ENCODE measurements around the gene WDR17. TPM values are rescaled to one million over a fixed set of nuclear protein-coding genes. Genes with fewer than 3 reads are reported as not detected.

WDR17 gene
- total RNA-seq, 4 donors from 2014 or later: 5.7 to 19.6 (median 10.2) TPM

DNA sequence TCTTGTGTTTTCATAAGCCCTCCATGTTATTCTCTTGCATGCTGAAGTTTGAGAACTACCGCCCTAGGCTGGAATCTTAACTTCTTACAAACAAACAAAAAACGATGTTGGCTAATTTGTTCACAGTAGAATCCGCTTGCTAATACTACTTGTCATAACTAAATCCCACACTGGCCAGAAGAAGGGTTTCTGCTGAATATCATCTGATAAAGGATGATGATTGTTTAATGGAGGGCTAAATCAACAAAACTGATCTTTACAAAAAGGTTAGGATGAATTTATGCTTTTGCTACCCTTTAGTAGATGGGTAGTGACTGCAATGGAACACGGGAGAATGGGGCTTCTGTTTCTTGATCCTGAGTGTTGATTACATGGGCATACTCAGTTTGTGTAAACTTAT is 87.5 kb downstream of the WDR17 start:
- no peaks in the 10 kb centered on the region for H3K4me1 ChIP-seq
- TF ChIP-seq POLR2A (IDR thresholded peaks at IDR 0.05) (no peak), CTCF (IDR thresholded peaks at IDR 0.05) (no peak), EP300 (IDR thresholded peaks at IDR 0.05) (no peak)
- H3K36me3 ChIP-seq: peaks cover 0 to 3% (median 0%) of the 10 kb centered on the region in 3 donors
- no peak overlapping the region for H3K27ac ChIP-seq
- no peak overlapping the region for H3K4me3 ChIP-seq
- 78 to 84% methylated on average over 4 of the region's 4 CpGs for WGBS, 2 donors
- no peaks in the 10 kb centered on the region for H3K9me3 ChIP-seq
- no peak for DNase-seq (ENCODE audit: low spot score in 2 of 2)
- no peaks in the 10 kb centered on the region for H3K27me3 ChIP-seq

DNA sequence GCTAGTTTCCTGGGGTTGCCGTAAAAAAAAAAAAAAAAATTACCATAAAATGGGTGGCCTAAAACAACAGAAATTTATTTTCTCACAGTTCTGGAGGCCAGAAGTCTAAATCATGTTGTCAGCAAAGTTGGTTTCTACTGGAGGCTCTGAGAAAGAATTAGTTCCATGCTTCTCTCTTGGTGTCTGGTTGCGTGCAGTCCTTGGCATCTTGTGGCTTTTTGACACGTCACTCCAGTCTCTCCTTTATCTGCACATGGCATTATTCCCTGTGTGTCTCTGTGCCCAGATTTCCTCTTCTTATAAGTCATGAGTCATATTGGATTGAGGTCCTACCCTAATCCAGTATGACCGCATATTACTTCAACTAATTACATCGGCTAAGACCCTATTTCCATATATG is 91.0 kb downstream of the WDR17 start:
- Histone ChIP-seq H3K9me3 (no peaks in the 10 kb centered on the region), H3K4me3 (no peak overlapping the region), H3K27ac (no peak overlapping the region), H3K36me3 (peaks cover 0 to 12% (median 0%) of the 10 kb centered on the region in 3 donors), H3K4me1 (no peaks in the 10 kb centered on the region), H3K27me3 (no peaks in the 10 kb centered on the region)
- DNase-seq (ENCODE audit: low spot score in 2 of 2): no peak
- WGBS, 2 donors: 92 to 96% methylated on average over 5 of the region's 5 CpGs
- no peak for TF ChIP-seq EP300 (IDR thresholded peaks at IDR 0.05)

DNA sequence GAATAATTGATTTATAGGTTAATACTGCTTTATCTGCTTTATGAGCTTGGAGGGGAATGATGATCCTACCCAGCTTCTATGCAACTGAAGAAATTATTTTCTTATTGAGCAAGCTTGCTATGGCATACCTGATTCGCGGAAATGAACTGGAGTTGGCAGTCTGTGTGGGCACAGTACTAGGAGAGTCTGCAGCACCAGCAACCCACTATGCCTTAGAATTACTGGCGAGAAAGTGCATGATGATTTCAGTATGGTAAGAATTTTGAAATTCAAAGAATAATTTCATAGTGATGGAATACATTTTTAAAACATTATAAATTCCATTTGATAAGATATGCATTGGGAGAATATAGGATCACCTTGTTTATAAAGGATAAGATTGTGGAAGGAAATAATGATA is 97.4 kb downstream of the WDR17 start:
- no peaks in the 10 kb centered on the region for H3K27me3 ChIP-seq
- no peak overlapping the region for H3K27ac ChIP-seq
- H3K36me3 ChIP-seq: peaks cover 0 to 9% (median 0%) of the 10 kb centered on the region in 3 donors
- H3K9me3 ChIP-seq: no peaks in the 10 kb centered on the region
- H3K4me3 ChIP-seq: no peak overlapping the region
- H3K4me1 ChIP-seq: no peaks in the 10 kb centered on the region
- WGBS, 2 donors: 98 to 99% methylated on average over 3 of the region's 3 CpGs
- no peak for DNase-seq (ENCODE audit: low spot score in 2 of 2)
- no peak for TF ChIP-seq EP300 (IDR thresholded peaks at IDR 0.05)
- TF ChIP-seq POLR2A (IDR thresholded peaks at IDR 0.05): no peak
- no peak for TF ChIP-seq CTCF (IDR thresholded peaks at IDR 0.05)

DNA sequence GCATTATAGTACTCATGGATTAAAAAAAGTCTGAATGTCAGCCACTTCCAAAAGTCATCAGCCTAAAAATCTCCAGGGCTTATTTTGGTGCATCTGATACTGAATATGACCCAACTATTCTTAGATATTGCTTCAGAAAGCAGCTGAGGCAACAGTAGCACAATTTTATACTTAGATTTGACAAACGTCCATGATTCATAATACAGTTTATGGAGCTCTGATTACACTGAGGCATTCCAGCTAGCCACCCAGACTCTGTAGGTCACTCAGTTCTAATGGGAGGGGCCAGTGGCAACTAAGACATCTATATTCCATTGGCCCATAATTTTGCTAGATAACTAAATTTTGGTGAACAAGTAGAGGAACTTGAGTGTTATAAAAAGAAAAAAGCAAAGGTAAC is 119.4 kb downstream of the WDR17 start:
- H3K9me3 ChIP-seq: no peaks in the 10 kb centered on the region
- no peak for DNase-seq (ENCODE audit: low spot score in 2 of 2)
- WGBS, 2 donors: 11 to 38% methylated on average over 1 of the region's 1 CpG
- no peak overlapping the region for H3K27ac ChIP-seq
- H3K4me3 ChIP-seq: no peak overlapping the region
- no peaks in the 10 kb centered on the region for H3K4me1 ChIP-seq
- TF ChIP-seq POLR2A (IDR thresholded peaks at IDR 0.05) (no peak), CTCF (IDR thresholded peaks at IDR 0.05) (no peak), EP300 (IDR thresholded peaks at IDR 0.05) (no peak)
- H3K36me3 ChIP-seq: no peaks in the 10 kb centered on the region
- no peaks in the 10 kb centered on the region for H3K27me3 ChIP-seq

DNA sequence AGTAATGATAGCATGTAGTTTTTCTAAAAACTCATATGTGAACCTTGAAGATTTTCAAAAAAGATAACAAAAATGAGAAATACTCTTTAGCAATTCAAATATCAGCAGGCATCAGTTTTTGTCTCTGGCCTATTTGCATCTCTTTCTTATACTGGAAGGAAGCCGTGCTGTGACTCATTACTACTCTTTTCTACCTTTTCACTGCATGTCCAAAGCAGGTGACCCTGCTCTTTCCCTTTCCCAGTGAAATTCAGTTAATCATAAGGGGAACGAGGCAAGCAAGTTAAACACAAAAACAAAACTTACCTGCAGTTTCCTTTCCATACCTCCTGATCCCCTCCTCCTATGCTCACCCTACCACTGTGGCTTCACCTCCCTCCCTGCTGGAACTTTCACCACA is 120.4 kb downstream of the WDR17 start:
- Histone ChIP-seq H3K4me3 (no peak overlapping the region), H3K9me3 (no peaks in the 10 kb centered on the region), H3K27ac (no peak overlapping the region), H3K4me1 (no peaks in the 10 kb centered on the region), H3K27me3 (no peaks in the 10 kb centered on the region), H3K36me3 (no peaks in the 10 kb centered on the region)
- no peak for TF ChIP-seq EP300 (IDR thresholded peaks at IDR 0.05)
- 65 to 68% methylated on average over 2 of the region's 2 CpGs for WGBS, 2 donors
- DNase-seq (ENCODE audit: low spot score in 2 of 2): no peak

DNA sequence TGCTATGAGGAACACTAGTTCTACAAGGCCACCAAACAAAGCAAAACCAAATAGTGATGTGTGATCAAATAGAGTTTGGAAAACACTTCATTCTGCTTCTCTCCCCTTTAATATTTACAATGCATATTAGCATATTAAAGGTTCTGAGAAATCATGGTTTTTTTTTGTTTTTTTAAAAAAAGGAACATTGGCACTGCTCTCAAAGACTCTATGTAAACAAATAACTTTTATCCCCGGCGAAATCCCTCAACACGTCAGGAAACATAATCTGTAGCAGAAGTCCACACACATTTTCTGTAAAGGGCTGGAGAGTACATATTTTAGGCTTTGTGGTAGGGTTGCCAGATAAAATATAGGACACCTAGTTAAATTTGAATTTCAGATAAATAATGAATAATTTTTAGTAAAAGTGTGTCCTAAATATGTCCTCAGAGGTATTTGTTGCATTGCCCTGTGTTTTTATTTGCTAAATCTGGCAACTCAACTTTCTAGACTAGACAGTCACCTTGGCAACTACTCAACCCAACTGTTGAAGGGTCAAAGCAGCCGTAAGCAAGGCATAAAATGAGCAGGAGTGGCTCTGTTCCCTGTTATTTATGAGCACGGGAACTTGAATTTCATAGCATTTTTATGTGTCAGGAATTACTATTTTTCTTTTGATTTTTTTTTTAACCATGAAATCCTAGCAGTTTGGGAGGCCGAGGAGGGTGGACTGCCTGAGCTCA is 121.2 kb downstream of the WDR17 start:
- DNase-seq (ENCODE audit: low spot score in 2 of 2): no peak
- Histone ChIP-seq H3K27ac (no peak overlapping the region), H3K27me3 (no peaks in the 10 kb centered on the region), H3K36me3 (no peaks in the 10 kb centered on the region), H3K4me3 (no peak overlapping the region), H3K4me1 (no peaks in the 10 kb centered on the region), H3K9me3 (no peaks in the 10 kb centered on the region)
- 56 to 59% methylated on average over 6 of the region's 6 CpGs for whole genome bisulfite sequencing, 2 donors
- TF ChIP-seq CTCF (IDR thresholded peaks at IDR 0.05) (no peak), POLR2A (IDR thresholded peaks at IDR 0.05) (no peak), EP300 (IDR thresholded peaks at IDR 0.05) (no peak)
